ENCODE measurements around the gene CLBA1.

DNA sequence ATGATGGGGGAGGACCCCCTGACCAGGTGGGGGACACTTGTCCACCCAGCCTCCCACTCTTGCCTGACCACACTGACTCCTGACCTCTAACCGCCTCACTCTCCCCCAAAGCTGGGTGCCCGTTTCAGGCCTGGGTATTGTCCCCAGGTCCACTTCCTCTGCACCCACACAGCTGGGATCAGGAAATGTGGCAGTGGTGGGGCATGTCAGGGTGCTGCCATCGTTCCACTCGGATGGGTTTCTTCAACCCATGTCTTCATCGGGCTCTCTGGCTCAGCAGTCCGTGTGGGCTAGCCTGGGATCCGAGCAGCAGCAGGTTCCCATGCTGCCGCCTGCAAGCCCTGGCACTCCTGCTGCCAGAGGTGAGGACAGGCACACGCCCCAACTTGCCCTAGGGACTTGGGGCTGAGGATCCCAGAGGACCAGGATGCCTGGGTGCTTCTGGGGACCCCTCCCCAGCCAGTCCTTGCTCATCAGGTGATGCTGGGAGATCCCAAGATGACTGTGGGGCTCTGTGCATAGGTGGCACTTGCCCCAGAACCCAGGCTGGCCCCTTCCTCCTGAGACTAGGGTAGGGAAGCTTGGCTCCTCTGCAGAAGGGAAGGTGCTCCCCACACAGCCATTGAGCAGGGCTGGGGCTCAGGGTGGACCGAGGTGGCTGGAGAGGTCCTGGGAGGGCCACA is 2.9 kb upstream of the CLBA1 start:
- TF ChIP-seq, protein P1, sequence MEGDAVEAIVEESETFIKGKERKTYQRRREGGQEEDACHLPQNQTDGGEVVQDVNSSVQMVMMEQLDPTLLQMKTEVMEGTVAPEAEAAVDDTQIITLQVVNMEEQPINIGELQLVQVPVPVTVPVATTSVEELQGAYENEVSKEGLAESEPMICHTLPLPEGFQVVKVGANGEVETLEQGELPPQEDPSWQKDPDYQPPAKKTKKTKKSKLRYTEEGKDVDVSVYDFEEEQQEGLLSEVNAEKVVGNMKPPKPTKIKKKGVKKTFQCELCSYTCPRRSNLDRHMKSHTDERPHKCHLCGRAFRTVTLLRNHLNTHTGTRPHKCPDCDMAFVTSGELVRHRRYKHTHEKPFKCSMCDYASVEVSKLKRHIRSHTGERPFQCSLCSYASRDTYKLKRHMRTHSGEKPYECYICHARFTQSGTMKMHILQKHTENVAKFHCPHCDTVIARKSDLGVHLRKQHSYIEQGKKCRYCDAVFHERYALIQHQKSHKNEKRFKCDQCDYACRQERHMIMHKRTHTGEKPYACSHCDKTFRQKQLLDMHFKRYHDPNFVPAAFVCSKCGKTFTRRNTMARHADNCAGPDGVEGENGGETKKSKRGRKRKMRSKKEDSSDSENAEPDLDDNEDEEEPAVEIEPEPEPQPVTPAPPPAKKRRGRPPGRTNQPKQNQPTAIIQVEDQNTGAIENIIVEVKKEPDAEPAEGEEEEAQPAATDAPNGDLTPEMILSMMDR (IDR thresholded peaks at IDR 0.05), result no peak
- TF ChIP-seq HDAC2 (IDR thresholded peaks at IDR 0.05) (no peak), RNF2 (IDR thresholded peaks at IDR 0.05; ENCODE audit: borderline replicate concordance, low read depth) (no peak), KDM1A (IDR thresholded peaks at IDR 0.05; ENCODE audit: low read depth) (no peak), EP300 (IDR thresholded peaks at IDR 0.05) (no peak), MYC (IDR thresholded peaks at IDR 0.05; ENCODE audit: borderline replicate concordance, low read length) (no peak), POLR2A (IDR thresholded peaks at IDR 0.05; ENCODE audit: low read length) (no peak), CHD4 (IDR thresholded peaks at IDR 0.05; ENCODE audit: borderline replicate concordance) (no peak), JUN (IDR thresholded peaks at IDR 0.05) (no peak), ELK1 (IDR thresholded peaks at IDR 0.05; ENCODE audit: low read depth, low read length) (no peak)
- TF ChIP-seq, protein P2, sequence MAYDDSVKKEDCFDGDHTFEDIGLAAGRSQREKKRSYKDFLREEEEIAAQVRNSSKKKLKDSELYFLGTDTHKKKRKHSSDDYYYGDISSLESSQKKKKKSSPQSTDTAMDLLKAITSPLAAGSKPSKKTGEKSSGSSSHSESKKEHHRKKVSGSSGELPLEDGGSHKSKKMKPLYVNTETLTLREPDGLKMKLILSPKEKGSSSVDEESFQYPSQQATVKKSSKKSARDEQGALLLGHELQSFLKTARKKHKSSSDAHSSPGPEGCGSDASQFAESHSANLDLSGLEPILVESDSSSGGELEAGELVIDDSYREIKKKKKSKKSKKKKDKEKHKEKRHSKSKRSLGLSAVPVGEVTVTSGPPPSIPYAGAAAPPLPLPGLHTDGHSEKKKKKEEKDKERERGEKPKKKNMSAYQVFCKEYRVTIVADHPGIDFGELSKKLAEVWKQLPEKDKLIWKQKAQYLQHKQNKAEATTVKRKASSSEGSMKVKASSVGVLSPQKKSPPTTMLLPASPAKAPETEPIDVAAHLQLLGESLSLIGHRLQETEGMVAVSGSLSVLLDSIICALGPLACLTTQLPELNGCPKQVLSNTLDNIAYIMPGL (CRISPR knock-in tag; IDR thresholded peaks at IDR 0.05; ENCODE audit: borderline replicate concordance), result no peak
